Neural progenitor cell (in vitro differentiated cells): ENCODE measurements around the gene RER1.

Experiments
- CTCF ChIP-seq: fragments of 200-600 bp; sonication (generic); IDR thresholded peaks from 2 replicates; pipeline ENCODE4 v1.5.1; 2017; ENCODE audit warnings: antibody characterized with exemption, mild to moderate bottlenecking
- EZH2phosphoT487 ChIP-seq: fragments of 200-600 bp; sonication (generic); IDR thresholded peaks from 2 replicates; pipeline ENCODE4 v1.6.1; 2017; ENCODE audit warnings: antibody characterized with exemption

DNA sequence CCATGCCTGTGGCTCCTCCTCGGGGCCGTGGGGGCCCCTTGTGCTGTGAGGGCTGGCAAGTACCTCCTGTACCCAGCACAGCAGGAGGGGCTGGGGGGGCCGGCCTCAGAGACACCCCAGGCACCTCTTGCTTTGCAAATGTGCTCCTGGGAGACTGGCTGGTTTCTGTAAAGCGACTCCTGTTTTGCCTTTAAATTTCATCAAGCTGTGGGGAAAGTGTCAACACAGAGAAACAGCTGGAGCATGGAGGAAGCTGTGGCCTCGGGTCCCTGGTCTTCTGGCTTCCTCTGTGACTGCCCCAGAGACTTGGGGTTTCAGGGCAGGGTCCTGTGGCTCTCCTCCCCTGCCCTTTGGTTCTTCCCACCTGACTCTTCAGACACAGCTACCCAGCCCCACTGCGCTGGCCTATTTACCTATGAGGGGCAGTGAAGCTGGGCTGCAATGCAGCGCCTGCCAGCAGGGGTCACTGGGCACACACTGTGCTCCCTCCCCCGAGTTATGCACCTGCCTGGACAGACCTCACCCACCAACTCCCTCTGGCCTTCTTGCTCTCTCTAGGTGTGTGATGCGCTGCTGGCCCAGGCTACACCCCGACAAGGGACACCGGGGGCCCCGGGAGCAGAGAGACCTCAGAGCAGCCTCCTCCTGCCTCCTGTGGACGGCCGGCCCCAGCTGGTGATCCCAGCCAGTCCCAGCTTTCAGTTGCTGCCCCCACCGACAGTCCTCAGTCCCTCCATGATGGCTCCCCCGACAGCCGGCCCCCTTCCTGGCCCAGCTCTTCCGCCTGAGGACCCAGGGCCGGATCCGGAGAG, 38.3 kb downstream of the RER1 start:
- TF ChIP-seq EZH2phosphoT487 (no peak), CTCF (peak; percentile 38)
